GM21576 (cell line): ENCODE data around the gene EPB41L4A.
A peak's percentile ranks its signal among the peaks of the same experiment; 100 is the strongest.

ENCODE experiments used
- ATAC-seq: cut with Tn5 transposase; IDR thresholded peaks from one replicate; pipeline ENCODE4 v1.9.1; 2021; ENCODE audit warnings: mild to moderate bottlenecking, moderate library complexity; ENCODE audit not compliant: unreplicated experiment

Gene EPB41L4A

GRCh38 chr5:112122353-112122752 lies 296.7 kb downstream of the EPB41L4A start:
- no peak for ATAC-seq

GRCh38 chr5:112121258-112121657 lies 297.8 kb downstream of the EPB41L4A start:
- no peak for ATAC-seq

- no peak for ATAC-seq
These were observed 299.1 kb downstream of the EPB41L4A start for GRCh38 chr5:112119969-112120368.

- no peak for ATAC-seq
These were observed 299.6 kb downstream of the EPB41L4A start for GRCh38 chr5:112119508-112119907.

GRCh38 chr5:112117551-112117950 lies 301.5 kb downstream of the EPB41L4A start:
- ATAC-seq, result no peak

GRCh38 chr5:112116371-112116770 lies 302.7 kb downstream of the EPB41L4A start:
- peak; percentile 68 for ATAC-seq

DNA sequence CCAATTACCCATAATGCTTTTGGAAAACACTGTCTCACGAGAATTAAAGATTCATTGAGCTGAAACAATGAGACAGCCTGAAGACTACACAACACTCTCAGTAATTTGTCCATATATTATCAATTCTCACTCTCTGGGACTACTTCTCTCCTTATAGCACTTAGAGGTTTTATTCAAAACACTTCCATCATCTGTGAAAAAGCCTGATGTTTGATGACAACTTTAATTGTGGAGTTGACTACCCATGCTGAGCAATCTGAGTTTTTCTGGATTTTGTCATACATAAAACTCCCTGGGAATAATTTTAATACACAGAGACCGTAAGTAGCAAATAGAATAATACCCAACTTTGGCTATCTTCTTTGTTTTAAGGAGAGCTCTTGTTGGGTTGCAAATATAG lies 305.5 kb downstream of the EPB41L4A start:
- no peak for ATAC-seq
